GM19351 (cell line): ENCODE data around the gene HMOX2.

Experiments used
- ATAC-seq: cut with Tn5 transposase; IDR thresholded peaks from one replicate; pipeline ENCODE4 v1.9.1; 2021; ENCODE audit warnings: mild to moderate bottlenecking, moderate library complexity; ENCODE audit not compliant: unreplicated experiment

Gene HMOX2

DNA sequence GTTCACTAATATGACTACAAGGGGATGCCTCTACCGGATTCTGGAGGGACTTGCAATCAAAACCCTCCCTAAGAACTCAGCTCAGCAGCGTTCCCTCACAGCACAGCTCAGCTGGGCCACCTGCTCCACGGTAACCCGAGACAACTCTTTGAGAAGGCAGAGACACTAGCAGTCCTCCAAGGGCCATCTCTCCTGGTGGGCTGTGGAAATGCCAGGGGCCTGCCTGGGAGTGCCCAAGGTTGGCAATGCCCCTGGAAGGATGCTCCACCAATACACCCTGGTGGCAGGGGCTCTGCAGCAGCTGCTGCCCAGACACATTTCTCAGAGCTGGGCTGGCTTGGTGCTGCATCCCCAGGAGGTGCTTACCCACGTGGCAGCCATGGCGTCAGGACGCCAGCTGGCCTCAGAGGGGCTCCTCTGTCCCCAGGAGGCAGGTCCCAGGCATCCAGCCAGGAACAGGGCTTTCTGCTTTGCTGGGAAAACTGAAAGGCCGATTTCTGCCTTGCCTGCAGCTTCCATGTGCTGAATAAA lies 45.9 kb downstream of the HMOX2 start:
- ATAC-seq, result no peak

DNA sequence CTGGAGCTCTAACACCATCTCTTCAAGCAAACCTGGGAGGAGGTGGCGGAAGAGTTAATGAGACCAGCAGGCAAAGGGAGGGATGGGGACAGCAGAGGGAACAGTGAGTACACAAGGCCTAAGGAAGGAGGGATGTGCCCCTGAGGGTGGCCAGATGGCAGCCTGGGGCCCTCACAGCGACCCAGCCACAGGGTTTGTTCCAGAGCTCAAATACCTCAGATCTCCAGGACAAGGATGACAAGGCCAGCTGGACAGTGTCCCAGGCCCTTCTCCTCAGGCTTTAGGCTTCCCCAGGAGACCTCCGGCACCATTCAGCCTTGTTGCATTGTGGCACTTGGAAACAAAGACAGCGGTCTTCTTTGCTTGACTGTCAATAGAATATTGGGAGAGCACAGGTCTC lies 47.5 kb downstream of the HMOX2 start:
- no peak for ATAC-seq

DNA sequence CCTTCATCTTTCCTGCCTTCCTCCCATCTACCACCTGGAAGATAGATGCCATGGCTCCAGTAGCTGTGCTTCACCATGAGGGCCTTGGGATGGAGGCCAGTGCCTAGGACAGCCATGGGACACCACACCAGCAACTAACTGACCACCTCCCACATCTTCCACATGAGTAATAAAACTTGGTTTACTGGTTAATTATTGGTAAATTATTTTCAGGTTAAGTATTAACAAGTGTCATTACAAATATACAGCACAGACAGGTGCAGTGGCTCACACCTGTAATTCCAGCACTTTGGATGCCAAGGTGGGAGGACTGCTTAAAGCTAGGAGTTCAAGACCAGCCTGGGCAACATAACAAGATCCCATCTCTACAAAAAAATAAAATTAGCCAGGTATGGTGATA lies 48.4 kb downstream of the HMOX2 start:
- no peak for ATAC-seq

DNA sequence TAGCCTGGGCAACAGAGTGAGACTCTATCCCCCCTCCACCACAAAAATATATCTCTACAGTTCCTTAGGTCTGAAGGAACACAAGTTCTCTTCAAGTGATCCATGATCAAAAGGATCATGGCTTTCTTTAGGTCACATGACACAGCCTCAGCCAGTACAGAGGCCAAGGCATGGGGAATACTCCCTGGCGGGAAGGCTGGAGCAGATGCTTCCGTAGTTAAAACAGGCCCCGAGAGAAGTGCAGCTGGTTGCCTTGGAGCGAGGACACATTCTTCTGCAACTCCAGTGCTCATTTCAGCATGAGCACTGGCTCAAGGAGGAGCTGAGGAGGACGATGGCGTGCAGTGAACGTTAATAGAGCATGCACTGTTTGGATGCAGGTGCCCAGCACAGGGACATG lies 48.9 kb downstream of the HMOX2 start:
- no peak for ATAC-seq

DNA sequence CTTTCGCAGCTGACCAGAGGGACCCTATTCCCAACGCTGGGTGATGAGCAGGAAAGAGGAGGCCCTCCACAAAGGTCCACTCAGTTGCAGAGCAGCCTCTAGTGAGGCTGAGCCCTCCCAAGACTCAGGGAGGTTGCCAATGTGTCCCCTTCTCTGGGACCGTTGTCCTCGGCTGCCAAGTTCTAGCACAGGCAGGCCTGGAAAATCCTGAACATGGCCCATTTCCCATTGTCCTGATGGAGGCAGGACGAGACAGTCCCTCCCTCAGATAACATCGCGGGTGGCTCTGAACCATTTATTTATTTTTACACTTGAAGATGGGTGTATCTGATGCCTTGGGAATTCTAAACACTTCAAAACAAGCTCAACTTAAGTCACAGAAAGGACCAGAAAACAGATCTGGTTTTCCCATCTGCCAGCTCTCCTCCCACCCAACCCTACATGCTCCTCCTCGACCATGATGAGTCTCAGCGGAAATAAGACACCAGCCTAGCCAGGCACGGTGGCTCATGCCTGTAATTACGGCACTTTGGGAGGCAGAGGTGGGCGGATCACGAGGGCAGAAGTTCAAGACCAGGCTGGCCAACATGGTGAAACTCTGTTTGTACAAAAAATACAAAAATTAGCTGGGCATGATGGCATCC lies 49.6 kb downstream of the HMOX2 start:
- ATAC-seq, result no peak

DNA sequence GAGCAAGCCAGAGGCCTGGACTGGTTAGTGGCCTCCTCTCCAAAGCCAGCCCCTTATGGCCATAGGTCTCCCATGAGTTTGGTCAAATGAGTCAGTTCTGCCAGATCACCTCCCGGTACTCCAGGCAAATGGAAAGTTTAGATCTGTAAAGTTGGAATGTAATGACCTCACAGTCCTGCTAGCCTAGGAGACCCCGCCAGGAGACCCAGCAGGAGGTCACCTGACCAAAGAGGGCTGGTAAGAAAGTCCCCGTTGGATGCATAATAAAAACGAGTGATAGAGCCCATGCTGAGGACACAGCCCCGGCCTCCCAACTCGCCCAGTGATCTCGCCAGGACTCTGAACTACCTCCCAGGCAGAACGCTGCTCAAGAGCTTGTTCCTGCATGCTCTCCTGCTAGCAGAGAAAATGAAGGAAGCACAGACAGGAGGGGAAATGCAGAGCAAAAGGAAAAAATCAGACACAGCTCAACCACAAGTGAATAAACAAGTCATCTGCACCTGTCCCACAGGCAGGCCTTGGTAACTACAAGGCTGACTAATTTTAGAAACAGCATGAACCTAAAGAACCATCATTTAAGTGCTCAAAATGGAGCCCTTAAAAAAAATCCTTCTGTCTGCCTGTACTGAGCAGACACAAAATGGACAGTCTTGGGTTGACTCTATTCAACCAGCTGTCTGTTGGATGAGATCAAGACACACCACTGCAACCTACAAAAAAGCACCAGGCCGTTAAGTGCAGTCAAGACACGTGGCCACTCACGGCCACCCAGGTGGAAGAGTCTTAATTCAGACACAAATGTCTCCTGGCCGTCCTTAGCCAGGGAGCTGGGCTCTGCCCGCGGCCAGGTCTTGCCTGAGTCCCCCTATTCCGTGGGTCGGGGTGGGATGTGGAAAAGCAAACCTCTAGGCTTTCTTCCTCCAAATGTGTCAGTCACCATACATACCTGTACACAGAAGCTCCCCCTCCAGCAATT lies 53.2 kb downstream of the HMOX2 start:
- ATAC-seq, result no peak

DNA sequence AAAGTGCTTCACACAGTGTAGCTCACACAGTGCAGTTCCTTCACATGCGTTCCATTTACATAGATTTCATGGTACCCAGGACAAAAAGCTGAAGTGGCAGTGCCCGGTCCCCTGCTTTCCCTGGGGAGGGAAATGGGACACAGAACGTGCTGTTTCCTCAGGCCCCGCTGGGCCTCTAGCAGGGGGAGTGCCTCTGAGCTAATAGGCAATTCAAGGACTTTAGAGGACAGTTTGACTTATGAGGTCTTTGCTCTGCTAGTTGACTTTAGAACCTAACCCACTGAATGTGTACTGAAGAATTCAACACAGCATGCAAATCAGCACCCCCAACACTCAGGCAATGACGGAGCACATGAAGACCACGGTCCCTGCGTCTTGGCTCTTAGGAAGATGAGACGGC lies 55.6 kb downstream of the HMOX2 start:
- no peak for ATAC-seq

DNA sequence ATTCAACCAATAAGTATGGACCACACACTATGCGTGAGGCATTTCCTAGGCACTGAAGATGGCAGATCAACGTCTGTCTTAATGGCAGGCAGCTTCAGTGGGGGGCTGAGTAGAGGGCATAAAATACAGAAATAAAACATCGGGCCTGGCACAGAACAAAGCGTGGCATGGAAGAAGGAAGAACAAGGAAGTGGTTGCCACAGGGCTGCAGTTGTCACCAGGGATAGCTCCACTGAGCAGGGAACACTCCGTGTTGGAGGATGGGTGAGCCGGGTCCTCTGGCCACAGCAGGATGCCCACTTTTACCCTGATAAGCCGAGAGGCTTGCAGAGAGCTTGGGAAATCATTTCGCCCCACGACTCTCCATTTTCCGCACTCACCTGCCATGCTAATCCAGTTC lies 56.0 kb downstream of the HMOX2 start:
- ATAC-seq, result no peak

DNA sequence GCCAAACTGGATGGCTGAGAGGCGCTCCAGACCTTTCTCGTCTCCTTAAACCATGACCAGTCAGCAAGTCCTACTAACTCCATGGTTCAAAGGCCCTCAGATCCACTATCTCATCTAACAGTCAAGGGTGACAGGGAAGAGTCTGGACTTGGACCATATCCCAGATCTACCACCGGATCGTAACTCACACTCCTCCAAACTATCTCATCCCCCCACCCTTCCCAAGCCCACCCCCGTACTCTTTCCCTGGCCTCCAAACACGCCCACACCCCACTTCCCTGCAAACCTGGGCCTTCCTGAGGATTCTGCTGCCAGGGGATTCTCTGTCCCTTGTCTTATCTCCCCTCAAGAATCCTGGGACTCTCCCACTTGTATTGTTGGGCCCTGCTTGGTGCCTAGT lies 57.3 kb downstream of the HMOX2 start:
- no peak for ATAC-seq

DNA sequence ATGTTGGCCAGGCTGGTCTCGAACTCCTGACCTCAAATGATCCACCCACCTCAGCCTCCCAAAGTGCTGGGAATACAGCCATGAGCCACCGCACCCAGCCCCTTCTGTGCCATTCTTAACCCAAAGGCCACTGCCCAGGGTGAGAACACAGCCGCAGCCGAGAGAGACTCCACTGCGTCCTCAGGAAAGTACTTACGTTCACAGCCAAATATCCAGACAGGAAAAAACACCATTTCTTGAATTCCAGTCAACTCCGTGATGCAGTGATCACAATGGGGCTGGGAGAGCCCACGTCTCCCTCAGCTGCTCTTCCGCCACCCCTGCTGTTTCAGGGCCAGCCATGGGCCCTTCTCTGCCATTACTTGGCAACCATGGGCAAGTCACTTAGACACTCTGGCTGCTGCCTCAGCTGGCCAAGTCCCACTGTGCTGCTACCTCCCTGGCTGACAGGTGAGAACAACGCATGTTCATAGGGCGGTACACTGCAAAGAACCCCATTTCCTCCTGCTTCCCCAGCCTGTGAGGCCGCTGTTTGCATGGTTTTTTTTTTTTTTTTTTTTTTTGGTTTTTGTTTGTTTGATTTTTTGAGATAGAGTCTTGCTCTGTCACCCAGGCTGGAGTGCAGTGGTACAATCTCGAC lies 58.1 kb downstream of the HMOX2 start:
- ATAC-seq, result no peak

DNA sequence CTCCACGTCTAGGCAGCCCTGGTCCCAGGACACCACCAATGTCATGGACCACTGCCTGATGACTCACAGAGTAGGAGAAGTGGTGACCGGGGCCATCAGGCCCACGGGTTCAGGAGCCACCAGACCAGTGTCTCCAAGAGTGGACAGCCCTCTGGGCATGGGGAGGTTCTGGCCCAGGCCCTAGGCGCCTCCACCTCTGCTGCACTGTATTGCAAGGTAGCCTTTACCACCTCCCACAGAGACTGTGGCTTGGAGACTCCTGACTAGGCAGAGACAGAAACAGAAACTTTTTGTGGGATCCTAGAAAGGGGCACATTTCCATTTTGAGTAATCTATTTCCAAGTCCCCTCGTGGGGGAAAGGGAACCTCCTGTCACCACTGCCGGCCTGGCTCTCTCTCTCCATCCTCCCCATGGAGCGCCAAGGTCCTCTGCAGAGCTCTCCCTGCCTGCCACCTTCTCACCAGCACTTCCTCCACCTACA lies 59.5 kb downstream of the HMOX2 start:
- no peak for ATAC-seq

DNA sequence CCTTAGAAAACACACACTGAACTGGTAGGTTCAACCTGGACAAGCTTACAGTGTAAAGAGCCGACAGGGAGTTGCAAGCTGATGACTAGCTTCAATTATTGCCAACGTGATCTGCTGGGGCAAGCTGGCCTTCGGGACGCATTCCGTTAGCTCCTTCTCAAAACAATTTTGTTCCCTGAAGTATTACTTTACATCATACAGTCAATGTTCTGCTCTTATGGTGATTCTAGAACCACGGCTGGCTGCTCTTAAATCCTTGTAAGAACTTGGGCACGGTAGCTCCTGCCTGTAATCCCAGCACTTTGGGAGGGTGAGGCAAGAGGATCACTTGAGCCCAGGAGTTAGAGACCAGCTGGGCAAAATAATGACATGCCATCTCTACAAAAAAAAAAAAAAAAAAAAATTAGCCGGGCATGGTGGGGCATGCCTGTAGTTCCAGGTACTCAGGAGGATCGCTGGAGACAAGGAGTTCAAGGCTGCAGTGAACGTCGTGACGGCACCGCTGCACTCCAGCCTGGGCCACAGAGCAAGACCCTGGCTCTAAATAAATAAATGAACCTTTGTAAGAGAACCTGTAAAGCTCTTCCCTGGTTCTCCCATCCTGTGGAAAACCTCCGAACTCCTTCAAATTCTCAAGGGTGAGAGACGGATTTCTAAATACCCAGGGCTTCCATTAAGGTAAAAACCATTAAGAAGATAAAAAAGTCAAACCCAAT lies 60.4 kb downstream of the HMOX2 start:
- ATAC-seq, result no peak

DNA sequence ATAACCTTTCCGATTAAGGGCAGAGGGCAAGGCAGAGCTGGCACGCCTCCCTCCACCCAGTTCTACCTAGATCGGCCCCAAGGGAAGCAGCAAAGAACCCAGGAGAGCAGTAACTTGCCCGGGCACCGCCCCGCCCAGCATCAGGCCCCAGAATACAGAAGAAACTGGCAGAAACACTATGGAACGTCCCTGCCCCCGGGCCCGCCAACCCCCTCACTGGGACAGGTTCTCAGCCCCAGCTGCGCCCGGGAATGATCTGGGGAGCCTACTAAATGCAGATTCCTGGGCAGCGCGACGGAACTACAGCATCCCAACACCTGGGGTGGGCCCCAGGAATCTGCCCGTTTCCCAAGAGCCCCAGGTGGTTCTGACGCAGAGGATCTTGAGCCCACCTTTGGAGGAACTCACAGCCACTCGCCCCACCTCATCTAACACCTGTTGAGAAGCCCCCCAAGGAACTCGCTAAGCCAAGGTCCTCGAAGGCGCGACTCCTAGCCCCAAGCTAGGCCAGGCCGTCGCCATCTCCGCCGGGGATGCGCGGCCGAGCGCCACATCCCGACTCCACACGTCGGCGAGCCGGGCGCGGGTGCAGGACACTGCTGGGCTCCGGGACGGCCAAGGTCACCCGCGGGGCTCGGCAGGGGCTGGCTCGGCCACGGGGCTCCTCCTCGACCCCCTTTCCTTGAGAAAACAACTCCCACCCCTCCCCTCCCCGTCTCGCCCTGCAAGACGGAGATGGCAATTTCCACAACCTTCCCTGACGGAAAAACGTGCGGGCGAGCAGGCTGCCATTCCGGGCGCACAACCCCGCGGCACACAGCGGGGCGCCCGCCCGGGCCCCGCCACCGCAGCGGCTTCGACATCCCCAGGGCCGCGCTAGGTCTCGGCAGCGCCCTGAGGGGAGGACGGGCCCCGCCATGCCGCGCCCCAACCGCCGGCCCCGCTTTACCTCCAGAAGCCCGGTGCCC lies 61.5 kb downstream of the HMOX2 start:
- ATAC-seq, result peak; percentile 36

DNA sequence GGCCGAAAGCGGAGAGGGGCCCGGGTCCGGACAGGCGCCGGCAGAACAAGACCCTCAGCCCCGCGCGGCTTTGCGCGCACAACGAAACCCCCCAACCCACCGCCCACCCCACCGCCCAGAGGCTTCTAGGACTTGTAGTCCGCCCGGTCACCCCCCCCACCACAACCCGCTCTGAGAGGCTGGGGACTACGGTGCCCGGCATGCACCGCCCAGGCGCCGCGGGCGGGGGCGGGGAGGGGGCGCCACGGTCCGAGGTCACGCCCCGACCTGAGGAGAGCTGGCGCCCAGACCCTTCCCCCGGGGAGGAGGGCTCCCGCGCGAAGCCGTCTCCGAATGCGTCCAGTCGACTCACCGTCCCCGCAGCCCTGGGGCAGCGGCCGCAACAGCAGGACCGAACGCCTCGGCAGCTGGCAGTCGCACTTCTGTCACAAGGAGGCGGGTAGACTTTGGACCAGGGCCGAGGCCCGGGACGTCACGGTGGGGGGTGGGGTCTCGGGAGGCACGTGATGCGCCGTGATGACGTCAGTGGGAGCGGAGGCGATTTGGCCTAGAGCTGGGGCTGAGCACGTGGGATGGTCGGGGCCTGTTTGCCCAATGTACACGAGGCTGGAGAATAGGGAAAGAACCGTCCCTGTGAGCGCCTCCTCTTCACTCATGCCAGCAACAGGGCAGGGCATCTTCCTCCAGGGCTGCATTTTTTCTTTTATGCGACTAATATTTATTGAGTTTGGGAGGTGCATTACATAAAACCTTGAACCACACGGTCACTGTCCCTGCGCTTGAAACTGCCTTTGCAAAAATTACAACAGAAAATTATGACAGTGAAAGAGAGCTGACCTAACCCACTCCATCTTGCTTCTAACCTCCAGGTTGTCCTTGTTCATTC lies 62.4 kb downstream of the HMOX2 start, which contains the start of gene CDIP1:
Gene CDIP1 (minus strand): TSS at position 424 of the 886 bp plus-strand sequence. CDS start 24,643 bp downstream, outside the sequence.
- ATAC-seq, result peak; percentile 78

DNA sequence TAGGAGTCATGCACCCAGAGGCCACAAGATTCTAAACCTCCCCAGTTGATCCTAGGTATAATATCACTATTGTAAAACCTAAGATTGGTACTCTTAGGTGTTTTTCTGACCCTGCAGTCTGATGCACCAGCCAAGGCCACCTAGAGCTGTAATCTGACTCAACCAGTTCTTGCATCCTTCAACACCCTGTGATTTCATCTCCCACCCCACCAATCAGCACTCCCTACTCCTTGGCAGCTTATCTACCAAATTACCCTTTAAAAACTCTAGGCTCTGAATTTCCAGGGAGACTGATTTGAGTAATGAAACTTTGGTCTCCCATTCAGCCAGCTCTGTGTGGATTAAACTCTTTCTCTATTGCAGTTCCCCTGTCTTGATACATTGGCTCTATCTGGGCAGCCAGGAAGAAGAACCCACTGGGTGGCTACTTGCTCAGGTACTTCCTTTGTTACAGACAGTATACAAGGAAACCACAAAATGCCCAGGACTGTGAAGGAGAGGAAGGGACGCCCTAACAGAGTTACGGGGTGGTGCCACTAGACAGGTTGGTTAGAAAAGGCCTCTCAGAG lies 63.6 kb downstream of the HMOX2 start:
- ATAC-seq, result no peak

DNA sequence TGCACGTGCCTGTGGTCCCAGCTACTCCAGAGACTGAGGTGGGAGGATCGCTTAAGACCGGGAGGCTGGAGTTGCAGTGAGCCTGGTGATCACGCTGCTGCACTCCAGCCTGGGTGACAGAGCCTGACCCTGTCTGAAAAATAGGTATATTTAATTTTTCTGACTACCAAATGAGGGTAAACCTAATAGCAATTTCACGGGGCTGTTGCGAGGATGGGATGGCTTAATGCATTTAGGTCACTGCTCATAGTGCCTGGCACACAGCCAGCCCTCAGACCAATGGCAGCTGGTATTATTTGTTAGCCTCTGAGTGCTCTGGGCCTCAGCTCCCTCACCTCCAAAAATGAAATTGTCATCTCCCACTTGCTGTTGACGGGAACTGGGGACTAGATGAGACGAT lies 68.3 kb downstream of the HMOX2 start:
- no peak for ATAC-seq

DNA sequence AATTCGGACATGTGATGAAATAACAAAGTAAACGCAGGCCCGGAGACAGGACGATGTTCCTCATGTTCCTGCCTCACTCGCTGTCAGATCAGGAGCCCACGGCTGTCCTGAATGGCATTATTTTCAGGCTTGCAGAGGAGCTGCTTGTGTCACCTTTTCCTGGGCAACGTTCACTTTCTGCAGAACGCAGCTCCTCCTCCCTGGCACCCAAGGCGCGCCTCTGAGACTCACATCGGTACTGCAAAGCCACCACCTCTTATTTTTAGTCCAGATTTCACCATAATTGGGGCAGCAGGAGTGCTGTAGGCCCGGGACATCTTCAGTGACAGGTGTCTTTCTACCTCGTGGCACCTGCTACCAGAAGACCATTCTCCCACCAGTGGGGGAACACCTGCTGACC lies 71.9 kb downstream of the HMOX2 start:
- ATAC-seq, result no peak

DNA sequence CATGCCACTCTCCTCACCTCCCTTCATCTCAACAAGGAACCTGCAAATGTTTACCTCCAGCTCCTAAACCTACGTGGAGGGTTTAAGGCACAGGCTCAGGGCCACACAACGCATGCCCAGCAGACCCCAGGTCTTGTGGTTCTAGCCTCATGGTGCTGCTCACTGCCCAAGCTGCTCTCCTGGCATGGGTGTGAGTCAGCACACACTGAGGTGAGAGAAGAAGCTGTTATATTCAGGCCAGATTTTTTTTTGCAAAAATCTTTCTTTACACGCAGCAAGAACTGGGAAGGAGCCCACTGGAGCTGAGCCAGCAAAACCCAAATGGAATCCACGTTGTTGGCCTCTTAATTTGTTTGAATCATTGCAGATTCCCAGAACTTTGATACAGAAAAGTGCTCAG lies 74.4 kb downstream of the HMOX2 start:
- ATAC-seq, result no peak
